HTR-8/SVneo (cell line): Measurements from ENCODE around the gene TCF4.
"Not testable (repeated sequence)": the region's sequence is repeated elsewhere in the genome, so short reads cannot be mapped to it uniquely, and the experiment has no call there.

ENCODE experiments used
- DNase-seq: peaks from one replicate; pipeline ENCODE4 v3.0.0; 2011; ENCODE audit warnings: low spot score, mixed read lengths; ENCODE audit not compliant: insufficient read length
- FAIRE-seq: peaks from 2 replicates; lab custom pipeline; 2011; peaks lifted over from hg19 to GRCh38; lab: Jason Lieb, UNC

TCF4 gene

DNA sequence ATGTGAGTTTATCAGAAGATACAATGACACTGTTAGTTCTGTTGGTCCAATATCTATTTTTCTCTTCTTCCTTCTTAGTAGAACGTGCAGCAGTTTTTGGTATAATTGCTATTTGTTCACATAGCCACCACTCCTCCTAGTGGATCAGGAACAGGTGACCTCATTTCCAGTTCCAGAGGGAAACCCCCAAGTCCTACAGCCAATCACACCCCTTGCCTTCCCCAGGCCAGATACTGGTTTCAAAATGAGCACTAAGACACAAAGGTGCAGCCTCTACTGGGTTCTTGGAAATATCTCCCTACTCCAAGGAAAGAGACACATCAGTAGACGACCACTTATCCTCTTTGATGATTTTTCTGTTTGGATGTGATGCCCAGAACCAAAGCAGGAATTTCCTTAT, 103.2 kb downstream of the TCF4 start:
- FAIRE-seq (no peak), DNase-seq (no peak)

GRCh38 chr18:55483266-55483871, 104.6 kb downstream of the TCF4 start:
- FAIRE-seq (no peak), DNase-seq (no peak)

GRCh38 chr18:55479656-55480420, 108.2 kb downstream of the TCF4 start:
- DNase-seq = no peak
- FAIRE-seq = no peak

DNA sequence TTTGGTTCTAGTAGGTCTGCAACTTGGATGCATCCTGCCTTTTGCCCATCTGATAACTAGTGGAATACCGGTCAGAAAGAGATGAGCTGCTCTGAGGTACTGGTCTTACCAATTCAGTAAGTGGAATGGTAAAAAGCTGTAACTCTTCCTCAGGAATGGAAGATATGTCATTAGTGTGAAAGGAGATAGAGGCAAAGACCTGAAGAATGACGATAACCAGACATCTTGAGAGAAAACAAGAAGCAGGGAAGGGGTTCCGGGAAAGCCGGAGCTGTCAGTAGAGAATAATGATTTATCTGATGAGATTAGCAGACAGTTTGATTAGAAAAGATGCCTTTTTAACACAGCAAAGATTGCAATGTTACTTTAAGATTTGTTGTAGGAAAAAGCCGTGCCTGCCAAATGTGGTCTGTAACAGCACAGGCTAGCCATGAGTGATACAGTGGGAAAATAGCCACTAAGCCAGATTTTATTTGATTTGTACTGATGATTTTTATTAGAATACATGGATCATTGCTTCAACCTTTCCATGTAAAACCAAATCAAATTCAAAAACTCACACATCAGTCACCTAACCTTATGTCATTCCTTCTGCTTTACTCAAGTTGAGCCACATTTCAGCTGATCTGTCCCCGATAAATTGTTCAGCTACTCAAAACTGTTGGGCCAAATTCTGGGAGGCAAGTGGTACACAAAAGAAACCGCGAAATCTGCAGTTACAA, 110.0 kb downstream of the TCF4 start:
- no peak for FAIRE-seq
- DNase-seq = peak; percentile 8

DNA sequence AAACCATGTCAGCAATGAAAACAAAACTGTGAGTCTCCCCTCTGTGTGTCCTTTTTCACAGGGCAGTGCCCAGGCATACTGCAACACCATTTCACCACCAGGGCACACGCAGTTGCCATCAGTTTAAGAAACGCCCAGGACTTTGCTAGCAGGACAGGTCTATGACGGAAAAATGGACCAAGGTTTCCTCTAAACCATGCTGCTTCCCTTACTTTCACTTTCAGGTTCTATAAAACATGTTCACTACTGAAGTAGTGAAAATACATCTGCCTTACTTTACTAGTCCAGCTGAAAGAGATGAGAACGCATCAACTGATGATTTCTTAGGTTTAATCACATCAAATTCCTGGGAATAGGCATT, 110.5 kb downstream of the TCF4 start:
- FAIRE-seq (no peak), DNase-seq (peak; percentile 35)

DNA sequence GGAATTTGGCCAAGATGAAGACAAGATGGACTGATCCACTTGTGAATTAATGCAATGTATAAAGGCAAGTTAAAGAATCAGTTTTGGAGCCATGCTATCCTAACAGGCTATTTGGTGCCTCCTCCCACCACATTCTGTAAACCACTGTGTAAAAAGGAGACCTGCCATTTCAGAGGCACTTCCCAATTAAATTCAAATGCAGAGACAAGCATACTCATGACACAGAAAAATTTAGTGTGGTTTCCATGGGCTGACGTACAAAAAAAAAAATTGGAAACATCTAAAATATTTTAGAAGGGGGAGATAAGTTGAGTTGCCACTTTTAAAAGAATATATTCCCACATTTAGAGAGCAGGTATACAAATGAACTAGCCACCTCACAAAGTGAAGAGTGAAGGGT, 112.1 kb downstream of the TCF4 start:
- DNase-seq (no peak), FAIRE-seq (no peak)

DNA sequence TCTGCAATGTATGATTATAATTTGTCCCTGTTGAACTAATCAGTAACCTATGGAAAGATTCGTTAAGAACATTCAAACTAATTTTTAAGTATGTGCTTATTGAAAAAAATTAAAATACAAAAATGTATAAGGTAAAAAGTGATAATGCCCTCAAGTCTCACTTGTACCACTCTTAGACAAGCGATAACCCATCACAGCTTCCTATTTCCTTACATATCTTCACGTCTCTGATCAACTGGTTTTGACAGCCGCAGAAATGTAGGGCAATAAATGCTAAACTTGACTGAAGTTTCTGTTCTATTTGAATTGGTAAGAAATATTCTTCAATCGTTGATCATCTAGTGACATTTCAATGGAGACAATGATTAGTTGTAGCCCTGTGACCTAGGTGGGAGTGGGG, 112.5 kb downstream of the TCF4 start:
- DNase-seq = no peak

GRCh38 chr18:55473560-55473959, 114.4 kb downstream of the TCF4 start:
- DNase-seq = no peak
- FAIRE-seq = no peak

More for the DNA sequence above, 112.5 kb downstream of the TCF4 start:
- FAIRE-seq = no peak

GRCh38 chr18:55473058-55473457, 114.9 kb downstream of the TCF4 start:
- DNase-seq (no peak), FAIRE-seq (no peak)

GRCh38 chr18:55470826-55471225, 117.2 kb downstream of the TCF4 start:
- no peak for DNase-seq
- FAIRE-seq = no peak

- not testable (repeated sequence) for FAIRE-seq, DNase-seq
These were observed 118.9 kb downstream of the TCF4 start for GRCh38 chr18:55469134-55469533.

GRCh38 chr18:55466789-55467188, 121.2 kb downstream of the TCF4 start:
- FAIRE-seq (no peak), DNase-seq (no peak)

DNA sequence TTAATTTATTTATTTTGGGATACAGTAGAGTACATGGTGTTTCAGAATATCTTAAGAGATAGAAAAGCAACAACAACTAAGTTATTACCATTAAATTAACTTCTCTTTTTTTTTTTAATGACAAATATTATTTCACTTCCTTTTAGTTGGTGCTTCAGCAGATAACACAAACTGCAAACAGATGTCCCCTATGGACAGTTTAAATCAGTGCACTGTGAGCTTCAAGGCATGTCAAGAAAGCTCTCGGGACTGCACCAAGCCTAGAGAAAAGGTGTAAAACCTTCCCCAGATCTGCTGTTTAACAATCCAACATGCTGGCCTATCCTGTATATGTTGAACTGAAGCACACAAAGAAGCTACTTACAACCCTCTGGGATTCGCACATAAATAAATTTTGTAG, 122.7 kb downstream of the TCF4 start:
- DNase-seq = no peak
- FAIRE-seq = no peak

DNA sequence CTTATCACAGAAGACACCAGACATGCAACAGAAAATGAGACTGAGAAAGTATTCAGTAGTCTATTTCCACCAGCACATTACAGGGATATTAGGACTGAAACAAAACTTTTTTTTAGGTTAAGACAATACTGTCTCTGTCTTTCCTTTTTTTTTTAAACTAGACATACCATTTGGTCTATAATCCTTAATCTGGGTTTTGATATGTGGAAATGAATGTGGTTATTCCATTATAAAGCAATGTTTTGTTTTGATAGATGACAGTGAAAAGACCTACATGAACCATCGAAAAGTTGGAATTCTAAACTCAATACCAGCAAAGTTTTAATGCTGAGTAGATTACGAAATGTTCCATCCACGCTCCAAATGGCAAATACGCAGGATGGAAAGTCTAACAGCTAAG, 123.4 kb downstream of the TCF4 start:
- DNase-seq = no peak
- no peak for FAIRE-seq

- FAIRE-seq = no peak
These were observed 125.3 kb downstream of the TCF4 start for GRCh38 chr18:55462652-55463051.

GRCh38 chr18:55461848-55462247, 126.1 kb downstream of the TCF4 start:
- DNase-seq = no peak
- FAIRE-seq = no peak

More at GRCh38 chr18:55462652-55463051, 125.3 kb downstream of the TCF4 start:
- DNase-seq = no peak

- FAIRE-seq (no peak), DNase-seq (no peak)
These were observed 129.4 kb downstream of the TCF4 start for GRCh38 chr18:55458456-55459203.

DNA sequence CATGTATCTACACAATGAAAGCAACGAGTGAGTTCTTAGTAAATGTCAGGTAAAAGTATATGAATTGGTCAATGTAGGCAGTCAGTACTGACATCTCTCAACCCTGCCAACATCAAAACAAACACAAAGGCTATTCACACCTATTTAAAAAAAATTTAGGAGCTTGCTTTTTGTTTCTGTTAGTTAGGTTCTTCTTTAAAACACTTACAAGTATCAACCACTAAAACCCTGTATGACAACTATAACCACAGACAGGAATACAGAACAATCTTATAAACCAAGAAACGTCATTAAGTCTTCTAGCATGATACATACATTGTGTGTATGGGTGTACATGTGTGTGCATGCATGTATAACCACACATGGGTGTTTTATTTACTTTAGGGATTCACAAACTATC, 131.0 kb downstream of the TCF4 start:
- DNase-seq (no peak), FAIRE-seq (no peak)

GRCh38 chr18:55455938-55456337, 132.1 kb downstream of the TCF4 start:
- no peak for FAIRE-seq

GRCh38 chr18:55453186-55453585, 134.8 kb downstream of the TCF4 start:
- DNase-seq (no peak), FAIRE-seq (no peak)

More at GRCh38 chr18:55455938-55456337, 132.1 kb downstream of the TCF4 start:
- no peak for DNase-seq
